Esophagus muscularis mucosa (tissue), 4 donors: Measurements from ENCODE around the gene HSPG2.

ENCODE experiments used
- EP300 ChIP-seq: sonication (generic); formaldehyde crosslinking; IDR thresholded peaks from one replicate; pipeline ENCODE4 v1.6.1; 2017; ENCODE audit warnings: antibody characterized with exemption
- POLR2A ChIP-seq: fragments of 450-650 bp; IDR thresholded peaks from one replicate; pipeline ENCODE4 v1.6.1; 2017; ENCODE audit warnings: antibody characterized with exemption, moderate library complexity, mild to moderate bottlenecking, low read depth
- POLR2AphosphoS5 ChIP-seq, 2 donors: sonication (generic); formaldehyde crosslinking; IDR thresholded peaks; one replicate each; pipeline ENCODE4 v1.6.1; 2017; ENCODE audit warnings: antibody characterized with exemption in 2 of 2
- TF ChIP-seq, protein P1 (sequence below), 3 experiments: fragments of 200-600 bp in 2 of 3; fragments of 450-650 bp in 1 of 3; sonication (generic) in 2 of 3; IDR thresholded peaks; one replicate each; pipeline ENCODE4 v1.5.1; 2017 to 2019; ENCODE audit warnings: antibody characterized with exemption in 3 of 3, mild to moderate bottlenecking in 2 of 3, moderate library complexity in 1 of 3

DNA sequence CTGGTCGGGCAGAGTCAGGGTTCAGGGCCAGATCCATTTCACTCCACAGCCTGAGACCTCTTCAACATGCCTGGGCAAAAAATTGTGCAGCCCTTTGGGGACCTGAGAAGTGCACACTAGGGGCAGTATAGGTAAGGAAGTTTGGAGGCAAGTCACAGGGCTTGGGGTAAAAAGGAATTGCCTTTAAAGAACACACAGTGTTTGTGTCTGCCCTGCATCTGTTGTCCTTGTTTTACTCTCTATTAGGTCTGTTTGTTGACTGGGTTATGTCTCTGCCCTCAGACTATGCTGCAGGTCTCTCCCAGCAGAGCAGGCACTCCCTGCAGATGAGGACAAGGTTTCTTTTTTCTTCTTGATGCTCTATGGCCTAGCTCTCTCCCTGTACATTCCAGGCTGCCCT, 103.0 kb downstream of the HSPG2 start:
- TF ChIP-seq POLR2AphosphoS5 (IDR thresholded peaks at IDR 0.05) (no peak), EP300 (no peak), POLR2A (no peak)
- TF ChIP-seq, protein P1, sequence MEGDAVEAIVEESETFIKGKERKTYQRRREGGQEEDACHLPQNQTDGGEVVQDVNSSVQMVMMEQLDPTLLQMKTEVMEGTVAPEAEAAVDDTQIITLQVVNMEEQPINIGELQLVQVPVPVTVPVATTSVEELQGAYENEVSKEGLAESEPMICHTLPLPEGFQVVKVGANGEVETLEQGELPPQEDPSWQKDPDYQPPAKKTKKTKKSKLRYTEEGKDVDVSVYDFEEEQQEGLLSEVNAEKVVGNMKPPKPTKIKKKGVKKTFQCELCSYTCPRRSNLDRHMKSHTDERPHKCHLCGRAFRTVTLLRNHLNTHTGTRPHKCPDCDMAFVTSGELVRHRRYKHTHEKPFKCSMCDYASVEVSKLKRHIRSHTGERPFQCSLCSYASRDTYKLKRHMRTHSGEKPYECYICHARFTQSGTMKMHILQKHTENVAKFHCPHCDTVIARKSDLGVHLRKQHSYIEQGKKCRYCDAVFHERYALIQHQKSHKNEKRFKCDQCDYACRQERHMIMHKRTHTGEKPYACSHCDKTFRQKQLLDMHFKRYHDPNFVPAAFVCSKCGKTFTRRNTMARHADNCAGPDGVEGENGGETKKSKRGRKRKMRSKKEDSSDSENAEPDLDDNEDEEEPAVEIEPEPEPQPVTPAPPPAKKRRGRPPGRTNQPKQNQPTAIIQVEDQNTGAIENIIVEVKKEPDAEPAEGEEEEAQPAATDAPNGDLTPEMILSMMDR (IDR thresholded peaks at IDR 0.05): no peak
